Neural cell (in vitro differentiated cells): Measurements from ENCODE around the gene AHSP.

Experiments
- CTCF ChIP-seq: fragments of 450-650 bp; IDR thresholded peaks from 2 replicates; pipeline ENCODE4 v1.5.1; 2014; ENCODE audit warnings: antibody characterized with exemption, mild to moderate bottlenecking, moderate library complexity; ENCODE audit not compliant: poor library complexity, severe bottlenecking
- EP300 ChIP-seq: fragments of 450-650 bp; conservative IDR thresholded peaks from 2 replicates; pipeline ENCODE4 v1.6.1; 2014; ENCODE audit warnings: antibody characterized with exemption, mild to moderate bottlenecking, moderate library complexity; ENCODE audit not compliant: poor library complexity, severe bottlenecking
- EZH2 ChIP-seq: fragments of 200-600, 300-800 bp; shearing (Covaris generic), sonication (generic); IDR thresholded peaks from 2 replicates; pipeline ENCODE4 v1.6.1; 2014; ENCODE audit warnings: antibody characterized with exemption, low read length, borderline replicate concordance, mild to moderate bottlenecking; ENCODE audit not compliant: insufficient read depth, poor library complexity, severe bottlenecking
- MXI1 ChIP-seq: fragments of 450-650 bp; conservative IDR thresholded peaks from 2 replicates; pipeline ENCODE4 v1.6.1; 2014; ENCODE audit warnings: antibody characterized with exemption, mild to moderate bottlenecking; ENCODE audit not compliant: poor library complexity, severe bottlenecking
- POLR2AphosphoS5 ChIP-seq: IDR thresholded peaks from 2 replicates; pipeline ENCODE4 v1.6.1; 2012
- RAD21 ChIP-seq: fragments of 450-650 bp; conservative IDR thresholded peaks from 2 replicates; pipeline ENCODE4 v1.6.1; 2014; ENCODE audit warnings: antibody characterized with exemption, mild to moderate bottlenecking, moderate library complexity
- REST ChIP-seq: IDR thresholded peaks from 2 replicates; pipeline ENCODE4 v1.6.1; 2012; ENCODE audit warnings: borderline replicate concordance
- SMC3 ChIP-seq: fragments of 450-650 bp; conservative IDR thresholded peaks from 2 replicates; pipeline ENCODE4 v1.6.1; 2014; ENCODE audit warnings: antibody characterized with exemption, mild to moderate bottlenecking, moderate library complexity; ENCODE audit not compliant: poor library complexity
- TAF1 ChIP-seq: IDR thresholded peaks from 2 replicates; pipeline ENCODE4 v1.6.1; 2012; ENCODE audit warnings: low read depth

GRCh38 chr16:31513126-31513525 is 14.6 kb upstream of the AHSP start:
- TF ChIP-seq POLR2AphosphoS5 (no peak), TAF1 (no peak), CTCF (no peak), EP300 (no peak), REST (no peak), EZH2 (no peak), MXI1 (no peak), SMC3 (no peak), RAD21 (no peak)
